ENCODE data around the gene OR10A6. TPM values are rescaled to one million over a fixed set of nuclear protein-coding genes. Genes with fewer than 3 reads are reported as not detected.

The OR10A6 gene
- polyA plus RNA-seq, 1 of the 3 experiments (the other 2 are of a cell fraction), result not detected

GRCh38 chr11:7907121-7907520, 23.9 kb downstream of the OR10A6 start:
- WGBS (ENCODE audit: low lambda C conversion rate), result 26% methylated on average over 3 of the region's 3 CpGs
- H3K36me3 ChIP-seq (replicated peaks in 1 of 2; ENCODE audit: control insufficient read depth in 1 of 2, insufficient read depth in 2 of 2, low read length in 1 of 2), result no peaks in the 10 kb centered on the region
- H2AFZ ChIP-seq (ENCODE audit: low read depth), result no peak overlapping the region
- H3K4me1 ChIP-seq (ENCODE audit: control insufficient read depth in 1 of 2, insufficient read depth in 2 of 2, low read depth in 1 of 2, low read length in 1 of 2), result no peaks in the 10 kb centered on the region; a peak in 2 of 4 replicates
- H3K4me2 ChIP-seq, result no peak overlapping the region
- no peaks in the 10 kb centered on the region for H3K9me2 ChIP-seq
- no peak overlapping the region for H3K27ac ChIP-seq (ENCODE audit: low read depth in 2 of 2, low read length in 1 of 2)
- ChIA-PET POLR2A (no interaction called here), CTCF (interaction anchor here (4.6 kb wide), 1 partner anchor 15 kb away, joined by 28 read pairs; no protein-coding TSS in a partner anchor)
- no peaks in the 10 kb centered on the region for H3F3A ChIP-seq (replicated peaks; ENCODE audit: insufficient read depth)
- H3K4me3 ChIP-seq (ENCODE audit: low read depth in 2 of 2, low read length in 1 of 2), result no peak overlapping the region
- no peak overlapping the region for H3K9ac ChIP-seq
- H4K20me1 ChIP-seq (ENCODE audit: insufficient read depth), result no peaks in the 10 kb centered on the region
- H3K27me3 ChIP-seq (ENCODE audit: insufficient read depth), result no peaks in the 10 kb centered on the region; the same call in 1 of the 2 replicates
- no peaks in the 10 kb centered on the region for H3K9me3 ChIP-seq
- H3K79me2 ChIP-seq (ENCODE audit: insufficient read depth), result no peaks in the 10 kb centered on the region
- no peak for DNase-seq
- TF ChIP-seq MEF2A (IDR thresholded peaks at IDR 0.05; ENCODE audit: borderline replicate concordance, low read depth), result no peak
- TF ChIP-seq PBX3 (IDR thresholded peaks at IDR 0.05), result no peak
- no peak for TF ChIP-seq SMC3 (IDR thresholded peaks at IDR 0.05; ENCODE audit: low read depth, low read length)
- TF ChIP-seq TAF1 (IDR thresholded peaks at IDR 0.05; ENCODE audit: borderline replicate concordance, low read depth, low read length), result no peak
- TF ChIP-seq USF1 (IDR thresholded peaks at IDR 0.05; ENCODE audit: borderline replicate concordance, low read depth), result no peak
- TF ChIP-seq REST (IDR thresholded peaks at IDR 0.05; ENCODE audit: low read depth, low read length), result no peak
- TF ChIP-seq RAD21 (IDR thresholded peaks at IDR 0.05; ENCODE audit: low read length), result no peak
- no peak for TF ChIP-seq USF2 (IDR thresholded peaks at IDR 0.05; ENCODE audit: borderline replicate concordance, low read depth, low read length)
- TF ChIP-seq GATA2 (CRISPR knock-in tag; IDR thresholded peaks at IDR 0.05), result no peak
- no peak for TF ChIP-seq FOSL2 (IDR thresholded peaks at IDR 0.05; ENCODE audit: borderline replicate concordance, low read depth)
- no peak for TF ChIP-seq ZBTB33 (IDR thresholded peaks at IDR 0.05; ENCODE audit: borderline replicate concordance, low read depth)
- no peak for TF ChIP-seq FOXM1 (IDR thresholded peaks at IDR 0.05; ENCODE audit: low read depth)
- no peak for TF ChIP-seq NFIC (IDR thresholded peaks at IDR 0.05; ENCODE audit: borderline replicate concordance)
- no peak for TF ChIP-seq TCF12 (IDR thresholded peaks at IDR 0.05)
- TF ChIP-seq RFX5 (IDR thresholded peaks at IDR 0.05; ENCODE audit: low read length), result no peak
